OCI-LY1 (cell line): Measurements from ENCODE around the gene GRP.

Experiments used
- EZH2 ChIP-seq: fragments of 200-600 bp; sonication (generic), shearing (Covaris generic); IDR thresholded peaks from 2 replicates; pipeline ENCODE4 v1.8.0; 2017; ENCODE audit warnings: borderline replicate concordance, mixed run types, mild to moderate bottlenecking, antibody characterized with exemption, low read length, moderate library complexity, mixed read lengths
- TF ChIP-seq, protein P1 (sequence below): fragments of 200-600 bp; sonication (generic), shearing (Covaris generic); IDR thresholded peaks from 2 replicates; pipeline ENCODE4 v1.5.1; 2017; ENCODE audit warnings: mild to moderate bottlenecking, antibody characterized with exemption, low read length, moderate library complexity, mixed read lengths

DNA sequence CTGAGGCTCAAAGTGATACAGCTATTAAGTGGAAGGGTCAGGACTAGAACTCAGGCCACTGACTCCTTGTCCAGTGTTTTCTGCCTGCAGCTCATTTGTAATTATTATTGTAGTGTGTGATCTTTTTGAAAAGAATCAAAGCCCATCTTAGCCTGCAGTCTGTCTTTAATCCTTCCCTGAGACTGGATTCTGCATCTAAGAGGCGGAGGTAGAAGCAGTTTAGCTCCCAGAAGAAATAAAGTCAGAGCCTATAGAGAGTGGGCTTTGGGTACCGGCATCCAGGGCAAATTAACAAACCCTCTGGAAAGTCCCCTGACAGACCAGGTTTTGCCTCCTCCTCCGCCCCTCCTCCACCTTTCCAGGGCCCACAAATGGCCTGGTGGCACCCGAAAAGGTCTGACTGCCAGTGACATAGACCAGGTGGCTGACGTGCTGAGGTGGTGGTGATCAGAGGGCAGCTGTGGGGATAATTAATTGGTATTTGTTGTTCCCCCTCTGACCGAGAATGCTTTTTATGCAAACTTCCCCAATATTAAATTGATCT, 55.5 kb downstream of the GRP start:
- TF ChIP-seq, protein P1, sequence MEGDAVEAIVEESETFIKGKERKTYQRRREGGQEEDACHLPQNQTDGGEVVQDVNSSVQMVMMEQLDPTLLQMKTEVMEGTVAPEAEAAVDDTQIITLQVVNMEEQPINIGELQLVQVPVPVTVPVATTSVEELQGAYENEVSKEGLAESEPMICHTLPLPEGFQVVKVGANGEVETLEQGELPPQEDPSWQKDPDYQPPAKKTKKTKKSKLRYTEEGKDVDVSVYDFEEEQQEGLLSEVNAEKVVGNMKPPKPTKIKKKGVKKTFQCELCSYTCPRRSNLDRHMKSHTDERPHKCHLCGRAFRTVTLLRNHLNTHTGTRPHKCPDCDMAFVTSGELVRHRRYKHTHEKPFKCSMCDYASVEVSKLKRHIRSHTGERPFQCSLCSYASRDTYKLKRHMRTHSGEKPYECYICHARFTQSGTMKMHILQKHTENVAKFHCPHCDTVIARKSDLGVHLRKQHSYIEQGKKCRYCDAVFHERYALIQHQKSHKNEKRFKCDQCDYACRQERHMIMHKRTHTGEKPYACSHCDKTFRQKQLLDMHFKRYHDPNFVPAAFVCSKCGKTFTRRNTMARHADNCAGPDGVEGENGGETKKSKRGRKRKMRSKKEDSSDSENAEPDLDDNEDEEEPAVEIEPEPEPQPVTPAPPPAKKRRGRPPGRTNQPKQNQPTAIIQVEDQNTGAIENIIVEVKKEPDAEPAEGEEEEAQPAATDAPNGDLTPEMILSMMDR: no peak
- TF ChIP-seq EZH2: no peak
